Vagina (tissue), 2 donors: Measurements from ENCODE around the gene NTM.

Experiments
- CTCF ChIP-seq, 3 experiments: fragments of 450-650 bp in 2 of 3; fragments of 200-600 bp in 1 of 3; sonication (generic) in 1 of 3; IDR thresholded peaks; one replicate each; pipeline ENCODE4 v1.5.1; 2017 to 2019; ENCODE audit warnings: antibody characterized with exemption in 3 of 3, mild to moderate bottlenecking in 2 of 3, moderate library complexity in 2 of 3
- POLR2A ChIP-seq, 2 donors: fragments of 450-650 bp; IDR thresholded peaks; one replicate each; pipeline ENCODE4 v1.6.1; 2017; ENCODE audit warnings: antibody characterized with exemption in 2 of 2, mild to moderate bottlenecking in 2 of 2, moderate library complexity in 2 of 2
- POLR2AphosphoS5 ChIP-seq, 2 donors: sonication (generic); formaldehyde crosslinking; IDR thresholded peaks; one replicate each; pipeline ENCODE4 v1.9.0; 2017; ENCODE audit warnings: antibody characterized with exemption in 2 of 2, mild to moderate bottlenecking in 2 of 2, low read depth in 1 of 2; ENCODE audit not compliant: insufficient read depth in 1 of 2

- TF ChIP-seq CTCF (IDR thresholded peaks at IDR 0.05) (no peak), POLR2AphosphoS5 (IDR thresholded peaks at IDR 0.05; ENCODE audit: insufficient read depth in 1 of 2, low read depth in 1 of 2) (no peak), POLR2A (IDR thresholded peaks at IDR 0.05) (no peak)
Observed at GRCh38 chr11:131612533-131612932, 242.1 kb downstream of the NTM start.
